HAP-1 (cell line): ENCODE data around the gene UBR1.

Experiments used
- DNase-seq, 2 experiments: peaks; one replicate each; pipeline ENCODE4 v3.0.0-alpha.2; 2016 to 2020; ENCODE audit warnings: low spot score in 2 of 2
- H3K27me3 ChIP-seq: fragments of 250-450 bp; sonication (Bioruptor Pico); 2 replicates; pipeline ENCODE4 v1.5.1; 2020; ENCODE audit warnings: low read depth, mild to moderate bottlenecking, moderate library complexity
- H3K36me3 ChIP-seq: fragments of 250-450 bp; sonication (Bioruptor Pico); replicated peaks from 2 replicates; pipeline ENCODE4 v1.5.1; 2020; ENCODE audit warnings: mild to moderate bottlenecking
- H3K4me1 ChIP-seq: fragments of 250-450 bp; sonication (Bioruptor Pico); 2 replicates; pipeline ENCODE4 v1.5.1; 2020; ENCODE audit warnings: mild to moderate bottlenecking
- H3K4me3 ChIP-seq: fragments of 250-450 bp; sonication (Bioruptor Pico); 2 replicates; pipeline ENCODE4 v1.5.1; 2020; ENCODE audit warnings: mild to moderate bottlenecking, moderate library complexity
- H3K9me3 ChIP-seq: fragments of 250-450 bp; sonication (Bioruptor Pico); 2 replicates; pipeline ENCODE4 v1.5.1; 2020; ENCODE audit warnings: mild to moderate bottlenecking, moderate library complexity
- in situ Hi-C: fragments of 300-500 bp; cut with MboI; formaldehyde crosslinking; loops from 3 replicates; pipeline ENCODE4 v1.14.3; 2020; ENCODE audit warnings: low sequenced_read_pairs, inconsistent platforms, mixed read lengths

Gene UBR1

DNA sequence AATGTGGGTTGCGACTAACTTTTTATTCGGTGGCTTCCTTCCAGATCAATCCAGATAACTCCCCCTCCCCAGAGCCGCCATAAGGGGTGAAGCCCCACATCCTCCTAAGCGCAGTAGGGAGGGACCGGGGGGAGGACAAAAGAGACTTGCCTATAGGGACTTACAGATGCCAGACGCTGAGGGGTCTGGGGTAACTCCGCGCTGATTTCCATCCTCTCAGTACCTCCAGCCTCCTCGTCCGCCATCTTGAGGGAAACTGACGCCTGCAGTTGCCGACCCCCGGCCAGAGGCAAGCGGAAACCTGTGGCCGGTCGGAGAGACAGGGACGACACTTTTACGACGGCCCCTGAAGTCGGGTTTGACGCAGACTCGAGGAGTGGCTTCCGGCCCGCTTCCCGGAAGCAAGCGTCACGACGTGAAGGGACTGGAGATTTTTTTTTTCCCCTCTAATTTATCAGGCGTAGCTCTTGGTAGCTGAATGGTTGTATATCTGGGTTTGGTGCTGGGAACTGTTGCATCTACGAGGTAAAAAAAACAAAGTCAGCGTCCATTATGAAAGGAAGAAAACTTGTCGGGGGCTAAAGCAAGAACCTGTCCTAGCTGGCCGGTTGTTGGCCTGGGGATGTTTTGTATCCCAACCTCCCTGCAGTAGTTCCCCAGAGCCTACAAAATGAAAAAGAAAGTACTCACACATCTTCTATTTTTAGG, at the start of gene UBR1:
TSS of gene UBR1 (minus strand) at position 261 of the 708 bp plus-strand sequence. CDS start at position 245, 16 bp downstream.
- Histone ChIP-seq H3K4me1 (peaks cover 17% of the 10 kb centered on the region), H3K36me3 (peaks cover 13% of the 10 kb centered on the region)
- in situ Hi-C loops = no loop called here

DNA sequence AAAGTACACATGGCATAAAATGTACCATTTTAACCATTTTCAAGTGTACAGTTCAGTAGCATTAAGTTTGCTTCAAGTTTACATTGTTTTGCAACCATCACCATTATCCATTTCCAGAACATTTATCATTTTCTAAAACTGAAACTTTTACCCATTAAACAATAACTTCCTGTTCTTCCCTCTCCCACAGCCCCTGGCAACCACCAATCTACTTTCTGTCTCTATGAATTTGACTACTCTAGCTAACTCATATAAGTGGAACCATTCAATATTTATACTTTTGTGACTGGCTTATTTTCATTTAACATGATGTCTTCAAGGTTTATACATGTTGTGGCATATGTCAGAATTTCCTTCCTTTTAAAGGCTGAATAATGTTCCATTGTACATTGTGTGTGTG, 47.4 kb upstream of the UBR1 start:
- DNase-seq = no peak
- no peaks in the 10 kb centered on the region for H3K4me1 ChIP-seq
- in situ Hi-C loops = no loop called here
- H3K36me3 ChIP-seq = peaks cover 34% of the 10 kb centered on the region
- H3K27me3 ChIP-seq = no peaks in the 10 kb centered on the region
- no peak overlapping the region for H3K4me3 ChIP-seq
- H3K9me3 ChIP-seq = no peaks in the 10 kb centered on the region

More for the DNA sequence above, at the start of gene UBR1:
- peak within 1 kb of the TSS; percentile 85 for H3K4me3 ChIP-seq
- H3K9me3 ChIP-seq = no peaks in the 10 kb centered on the region
- no peaks in the 10 kb centered on the region for H3K27me3 ChIP-seq
- DNase-seq = peak; percentile 93 to 94

DNA sequence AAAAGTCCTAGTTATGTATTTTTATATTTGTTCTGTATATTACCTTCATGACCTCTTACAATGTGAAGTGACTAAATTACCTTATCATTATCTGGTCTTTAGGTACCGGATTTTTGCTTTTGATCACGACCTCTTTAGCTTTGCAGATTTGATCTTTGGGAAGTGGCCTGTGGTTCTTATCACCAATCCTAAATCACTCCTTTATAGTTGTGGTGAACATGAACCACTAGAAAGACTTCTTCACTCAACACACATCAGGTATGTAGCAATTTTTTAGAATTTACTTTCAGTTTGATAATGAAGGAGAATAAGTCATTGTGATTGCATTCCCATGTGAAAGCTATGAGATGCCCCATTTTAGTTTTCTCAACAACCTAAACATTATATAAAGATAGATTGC, 45.9 kb upstream of the UBR1 start:
- Histone ChIP-seq H3K4me1 (no peaks in the 10 kb centered on the region), H3K27me3 (no peaks in the 10 kb centered on the region), H3K9me3 (no peaks in the 10 kb centered on the region), H3K4me3 (no peak overlapping the region), H3K36me3 (peaks cover 31% of the 10 kb centered on the region)
- in situ Hi-C loops = no loop called here
- DNase-seq = no peak

DNA sequence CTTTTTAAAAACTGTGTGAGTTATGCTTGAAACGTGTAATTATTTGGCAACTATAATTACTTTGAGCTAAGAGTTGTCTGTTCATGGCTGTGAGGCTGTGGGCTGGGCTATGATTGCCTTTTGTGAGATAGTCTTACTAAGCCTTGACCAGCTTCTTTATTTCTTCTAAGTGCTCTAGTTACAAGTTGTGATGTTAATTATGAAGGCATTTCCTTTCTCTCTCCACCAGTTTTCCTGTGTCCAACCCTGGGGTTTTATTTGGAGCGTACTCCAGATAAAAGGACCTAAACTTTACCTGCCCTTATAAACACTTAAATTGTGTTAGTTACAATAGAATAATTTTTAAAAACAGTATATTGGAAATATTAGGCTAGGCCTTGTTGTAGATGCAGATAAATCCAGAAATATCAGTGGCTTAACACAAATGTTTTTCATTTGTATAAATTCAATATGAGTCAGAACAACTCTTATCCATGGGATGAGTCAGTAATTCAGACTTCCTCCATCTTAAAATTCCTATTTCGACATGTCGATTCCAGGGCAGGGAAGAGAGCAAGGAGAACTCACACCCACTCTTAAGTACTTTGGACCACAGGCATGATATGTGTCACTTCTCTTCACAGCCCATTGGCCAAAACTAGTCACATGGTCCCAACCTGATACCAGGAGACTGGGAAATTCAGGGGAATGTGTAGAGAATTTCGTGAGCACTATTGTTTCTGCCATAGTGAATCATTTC, 44.5 kb upstream of the UBR1 start:
- H3K27me3 ChIP-seq = no peaks in the 10 kb centered on the region
- in situ Hi-C loops = no loop called here
- H3K9me3 ChIP-seq = no peaks in the 10 kb centered on the region
- H3K36me3 ChIP-seq = peaks cover 35% of the 10 kb centered on the region
- H3K4me3 ChIP-seq = no peak overlapping the region
- H3K4me1 ChIP-seq = no peaks in the 10 kb centered on the region
- DNase-seq = no peak

DNA sequence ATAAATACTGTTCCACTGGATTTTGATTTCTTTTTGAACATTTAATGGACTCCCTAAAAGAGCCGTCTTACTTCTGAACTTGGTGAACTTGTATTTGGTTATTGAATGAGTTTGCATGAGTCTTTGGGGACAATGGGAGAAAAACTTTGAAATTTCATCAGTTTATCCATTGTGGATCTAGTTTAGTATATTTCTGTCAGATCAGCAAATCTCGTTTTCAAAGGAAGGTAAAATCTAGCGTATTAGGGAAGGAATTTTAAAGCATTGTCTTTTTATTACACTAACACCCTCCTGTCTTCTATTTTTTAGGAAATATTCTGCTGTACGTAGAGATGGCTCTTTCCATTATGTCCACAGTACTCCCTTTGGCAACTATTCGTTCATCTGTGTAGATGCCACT, 40.3 kb upstream of the UBR1 start:
- Histone ChIP-seq H3K36me3 (peaks cover 20% of the 10 kb centered on the region), H3K27me3 (no peaks in the 10 kb centered on the region), H3K9me3 (no peaks in the 10 kb centered on the region), H3K4me3 (no peak overlapping the region), H3K4me1 (no peaks in the 10 kb centered on the region)
- DNase-seq = no peak
- in situ Hi-C loops = no loop called here

DNA sequence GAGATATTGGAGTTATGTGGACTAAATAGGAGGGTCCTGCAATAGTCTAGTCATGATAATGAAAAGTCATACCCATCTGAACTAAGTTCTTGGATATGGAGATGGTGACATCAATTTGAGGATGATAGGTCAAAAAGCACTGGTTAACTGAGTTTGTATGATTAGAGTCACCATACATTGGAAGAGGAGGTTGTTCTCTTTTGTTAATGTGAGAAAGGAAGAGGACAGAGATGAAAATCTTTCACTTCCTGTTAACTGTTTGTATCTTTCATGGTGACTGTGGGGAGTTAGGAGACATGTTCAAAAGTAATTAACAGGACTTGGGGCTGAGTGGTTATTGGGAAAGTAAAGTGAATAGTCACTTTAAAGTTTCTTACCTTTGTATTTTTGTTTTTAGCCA, 38.7 kb upstream of the UBR1 start:
- peaks cover 11% of the 10 kb centered on the region for H3K36me3 ChIP-seq
- no peak overlapping the region for H3K4me3 ChIP-seq
- H3K4me1 ChIP-seq = no peaks in the 10 kb centered on the region
- in situ Hi-C loops = no loop called here
- H3K27me3 ChIP-seq = no peaks in the 10 kb centered on the region
- H3K9me3 ChIP-seq = no peaks in the 10 kb centered on the region
- no peak for DNase-seq

DNA sequence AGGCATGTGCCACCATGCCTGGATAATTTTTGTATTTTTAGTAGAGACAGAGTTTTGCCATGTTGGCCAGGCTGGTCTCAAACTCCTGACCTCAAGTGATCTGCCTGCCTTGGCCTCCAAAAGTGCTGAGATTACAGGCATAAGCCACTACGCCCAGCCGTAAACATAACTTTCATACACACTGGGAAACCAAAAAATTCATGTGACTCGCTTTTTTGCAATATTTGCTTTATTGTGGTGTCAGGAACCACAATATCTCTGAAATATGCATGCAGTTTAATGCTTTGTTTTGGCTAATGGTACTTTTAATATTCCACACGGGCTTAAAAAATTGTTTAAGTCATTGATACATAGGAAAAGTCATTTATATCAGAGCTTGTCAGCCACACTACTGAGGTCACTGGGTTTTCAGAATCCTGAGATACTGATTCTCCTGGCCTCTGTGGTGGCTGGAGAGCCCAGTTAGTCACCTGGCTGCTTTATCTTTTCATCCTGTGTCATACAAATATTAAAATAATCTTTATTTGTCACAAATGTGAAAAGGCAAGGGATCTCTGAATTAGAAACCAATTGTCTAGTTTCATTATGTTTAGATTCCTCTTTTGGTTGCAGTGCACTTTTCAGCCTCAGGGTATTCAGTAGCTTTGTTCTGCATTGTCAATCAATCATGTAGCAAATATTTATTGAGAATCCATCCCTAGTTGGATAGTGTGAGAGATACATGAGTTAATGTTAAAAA, 37.5 kb upstream of the UBR1 start:
- Histone ChIP-seq H3K9me3 (no peaks in the 10 kb centered on the region), H3K27me3 (no peaks in the 10 kb centered on the region), H3K36me3 (peaks cover 4% of the 10 kb centered on the region), H3K4me1 (no peaks in the 10 kb centered on the region), H3K4me3 (no peak overlapping the region)
- in situ Hi-C loops = no loop called here
- DNase-seq = no peak

DNA sequence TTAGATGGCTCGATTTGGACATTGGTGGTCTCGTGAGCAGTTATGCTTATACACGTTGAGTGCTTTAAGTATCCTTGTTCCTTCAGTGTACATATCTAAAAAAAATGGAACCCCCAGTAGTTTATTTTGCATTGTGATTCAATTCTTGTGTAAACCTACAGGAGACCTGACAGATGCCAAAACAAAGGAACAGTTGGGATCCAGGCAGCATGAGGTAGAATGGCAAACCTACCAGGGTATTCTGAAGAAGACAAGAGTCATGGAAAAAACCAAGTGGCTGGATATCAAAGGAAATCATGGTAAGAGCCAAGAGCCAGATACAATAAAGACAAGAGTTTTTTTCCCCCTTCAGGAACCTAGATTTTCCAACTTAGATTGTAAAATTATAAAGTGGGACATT, 29.5 kb upstream of the UBR1 start:
- in situ Hi-C loops = no loop called here
- peaks cover 20% of the 10 kb centered on the region for H3K36me3 ChIP-seq
- no peaks in the 10 kb centered on the region for H3K9me3 ChIP-seq
- H3K27me3 ChIP-seq = no peaks in the 10 kb centered on the region
- no peak overlapping the region; the same call in 1 of the 2 replicates for H3K4me3 ChIP-seq
- peaks cover 22% of the 10 kb centered on the region for H3K4me1 ChIP-seq
- DNase-seq = peak in 1 of 2 experiments; percentile 6

DNA sequence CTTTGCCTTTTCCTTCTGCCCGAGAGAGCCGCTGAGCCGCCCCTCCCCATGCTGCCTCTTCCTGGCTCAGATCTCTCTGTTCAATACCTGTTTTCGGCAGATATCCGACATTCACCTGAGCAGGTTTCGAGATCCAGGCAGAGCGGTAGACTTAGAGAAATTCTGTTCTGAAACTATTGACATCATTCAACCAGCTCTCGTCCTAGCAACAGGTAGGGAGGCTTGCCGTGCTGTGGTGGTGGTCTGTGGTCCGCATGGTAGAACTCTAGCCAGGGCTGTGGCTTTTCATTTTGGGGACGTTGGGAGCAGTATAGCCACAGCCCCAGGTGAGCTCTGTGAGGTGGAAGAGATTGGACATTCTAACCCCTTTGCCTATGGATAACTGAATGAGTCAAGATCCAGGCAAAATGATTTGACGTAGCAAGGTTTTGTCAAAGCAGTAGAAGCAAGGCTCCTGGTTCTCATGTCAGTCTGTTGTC, 28.4 kb upstream of the UBR1 start:
- H3K4me1 ChIP-seq = peaks cover 22% of the 10 kb centered on the region
- H3K4me3 ChIP-seq = peak overlapping the region; percentile 57
- H3K27me3 ChIP-seq = no peaks in the 10 kb centered on the region
- in situ Hi-C loops = no loop called here
- H3K36me3 ChIP-seq = peaks cover 20% of the 10 kb centered on the region
- peak; percentile 7 to 17 for DNase-seq
- no peaks in the 10 kb centered on the region for H3K9me3 ChIP-seq

DNA sequence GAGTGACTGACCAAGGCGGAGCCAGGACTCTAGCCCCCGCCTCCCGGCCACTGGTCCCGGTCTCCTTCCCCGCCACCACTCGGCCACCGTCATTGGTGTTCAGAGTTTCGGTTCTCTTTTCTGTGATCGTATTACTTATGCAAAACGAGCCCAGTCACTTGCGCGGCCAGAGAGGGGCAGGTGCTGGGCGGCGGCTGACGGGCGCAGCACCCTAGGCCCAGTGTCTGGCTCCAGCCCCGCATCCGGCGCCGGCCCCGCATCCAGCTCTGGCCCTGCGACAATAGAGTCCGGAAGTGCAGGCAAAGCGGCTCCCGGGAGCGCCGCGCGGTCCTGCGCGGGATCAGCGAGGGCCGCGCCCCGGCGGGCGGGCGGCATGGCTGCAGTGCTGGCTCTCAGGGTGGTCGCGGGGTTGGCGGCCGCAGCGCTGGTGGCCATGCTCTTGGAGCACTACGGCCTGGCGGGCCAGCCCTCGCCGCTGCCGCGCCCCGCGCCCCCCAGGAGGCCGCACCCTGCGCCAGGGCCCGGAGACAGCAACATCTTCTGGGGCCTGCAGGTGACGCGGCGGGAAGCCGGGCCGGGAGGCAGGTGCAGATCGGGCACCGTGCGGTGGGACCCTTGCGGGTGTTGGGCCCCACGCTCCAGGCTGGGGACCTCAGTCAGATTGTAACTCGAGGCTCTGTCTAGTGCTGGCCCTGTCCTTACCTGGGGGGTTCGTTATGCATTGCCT, 27.8 kb upstream of the UBR1 start, which contains the start of gene TMEM62:
TSS of gene TMEM62 (plus strand) at position 157 of the 727 bp plus-strand sequence. CDS start at position 374, 217 bp downstream.
- no peaks in the 10 kb centered on the region for H3K27me3 ChIP-seq
- DNase-seq = peak; percentile 73 to 85
- peak within 1 kb of the TSS; percentile 57 for H3K4me3 ChIP-seq
- H3K36me3 ChIP-seq = peaks cover 20% of the 10 kb centered on the region
- H3K9me3 ChIP-seq = no peaks in the 10 kb centered on the region
- in situ Hi-C loops = no loop called here
- H3K4me1 ChIP-seq = peaks cover 22% of the 10 kb centered on the region

DNA sequence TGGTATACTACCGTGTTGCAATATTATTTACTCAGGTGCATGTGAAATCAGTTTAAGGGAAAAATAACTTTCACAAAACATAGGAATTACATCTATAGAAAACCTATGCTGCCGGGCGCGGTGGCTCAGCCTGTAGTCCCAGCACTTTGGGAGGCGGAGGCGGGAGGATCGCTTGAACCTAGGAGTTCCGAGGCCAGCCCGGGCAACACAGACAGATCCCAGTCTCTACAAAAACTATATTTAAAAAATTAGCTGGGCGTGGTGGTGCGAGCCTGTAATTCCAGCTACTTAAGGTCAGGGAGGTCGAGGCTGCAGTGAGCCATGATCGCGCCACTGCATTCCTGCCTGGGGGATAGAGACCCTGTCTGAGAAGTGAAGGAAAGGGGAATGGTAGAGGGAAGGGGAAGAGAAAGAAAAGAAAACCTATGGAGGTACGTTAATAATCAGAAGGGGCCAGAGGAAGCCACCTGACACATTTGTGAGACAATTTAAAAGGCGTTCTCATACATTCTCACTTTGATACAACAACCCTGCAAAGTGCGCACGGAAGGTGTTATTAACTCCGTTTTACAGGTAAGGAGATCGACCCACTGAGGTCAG, 27.1 kb upstream of the UBR1 start:
- H3K4me3 ChIP-seq = peak overlapping the region; percentile 57
- peaks cover 22% of the 10 kb centered on the region for H3K4me1 ChIP-seq
- H3K27me3 ChIP-seq = no peaks in the 10 kb centered on the region
- 0 out of 2 replicates have a peak, but pooled peaks cover 2% of the 10 kb centered on the region for H3K9me3 ChIP-seq
- in situ Hi-C loops = no loop called here
- DNase-seq = peak in 1 of 2 experiments; percentile 21
- H3K36me3 ChIP-seq = peaks cover 18% of the 10 kb centered on the region

DNA sequence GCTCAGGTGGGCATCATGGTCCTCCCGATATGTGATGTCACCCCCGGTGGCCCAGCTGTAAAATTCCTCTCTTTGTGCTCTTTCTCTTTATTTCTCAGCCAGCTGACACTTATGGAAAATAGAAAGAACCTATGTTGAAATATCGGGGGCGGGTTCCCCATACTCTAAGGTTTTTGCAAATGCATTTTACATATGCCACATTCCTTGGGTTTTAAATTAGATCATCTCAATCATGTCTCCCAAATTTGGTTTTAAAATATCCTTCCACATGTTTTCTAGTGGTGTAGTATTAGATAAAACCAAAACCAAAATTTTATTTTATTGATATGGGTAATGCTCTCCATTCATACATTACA, 23.1 kb upstream of the UBR1 start:
- H3K9me3 ChIP-seq = 0 out of 2 replicates have a peak, but pooled peaks cover 4% of the 10 kb centered on the region
- no peaks in the 10 kb centered on the region for H3K27me3 ChIP-seq
- H3K36me3 ChIP-seq = no peaks in the 10 kb centered on the region
- in situ Hi-C loops = no loop called here
- H3K4me1 ChIP-seq = peaks cover 7% of the 10 kb centered on the region; the same call in 1 of the 2 replicates
- DNase-seq = no peak
- H3K4me3 ChIP-seq = no peak overlapping the region
